SKM-1 treated with dmso at 0.1 percent for 144 hours (cell line): Measurements from ENCODE around the gene ENPP1.
A peak's percentile ranks its signal among the peaks of the same experiment; 100 is the strongest.

Experiments used
- DNase-seq: peaks from one replicate; lab custom pipeline; 2025; ENCODE audit not compliant: unreplicated experiment; lab: John Stamatoyannopoulos, UW

Gene ENPP1

GRCh38 chr6:131807644-131808459 is at the start of gene ENPP1:
TSS of gene ENPP1 (plus strand) at chr6:131808020. CDS start at chr6:131808036, 16 bp downstream.
- DNase-seq: peak; percentile 62

- DNase-seq: no peak
Measured at GRCh38 chr6:131758920-131759319, 48.9 kb upstream of the ENPP1 start.

DNA sequence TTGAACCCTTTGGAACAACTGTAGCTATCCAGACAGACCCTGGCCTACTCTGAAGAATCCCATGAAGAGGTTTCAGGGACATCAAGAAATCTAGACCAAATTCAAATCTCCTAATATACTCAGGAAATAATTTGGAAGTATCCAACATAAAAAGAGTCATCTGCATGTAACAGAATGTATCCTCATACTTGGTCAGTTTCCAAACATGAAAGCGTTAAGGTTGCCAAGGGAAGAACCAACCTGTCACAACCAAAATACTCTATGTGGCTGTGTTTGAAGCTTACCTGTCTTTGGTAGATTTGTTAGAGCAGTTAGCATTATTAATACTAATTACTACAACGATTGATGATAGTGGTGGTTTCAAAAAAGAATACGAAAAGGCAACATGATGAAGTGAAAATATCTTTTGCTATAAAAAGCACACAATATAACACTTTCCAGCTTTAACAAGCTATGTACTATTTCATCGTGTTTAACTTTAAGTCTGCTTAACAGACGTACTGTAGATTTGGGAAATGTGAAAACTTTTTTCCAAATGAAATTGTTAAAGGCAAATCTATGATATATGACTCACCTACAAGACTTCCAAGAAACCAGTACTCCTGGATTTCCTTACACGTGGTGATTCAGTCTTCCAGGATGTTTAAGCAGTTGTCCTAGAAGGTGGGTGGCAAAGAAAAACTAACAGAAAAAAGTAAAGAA is 46.6 kb upstream of the ENPP1 start:
- no peak for DNase-seq

DNA sequence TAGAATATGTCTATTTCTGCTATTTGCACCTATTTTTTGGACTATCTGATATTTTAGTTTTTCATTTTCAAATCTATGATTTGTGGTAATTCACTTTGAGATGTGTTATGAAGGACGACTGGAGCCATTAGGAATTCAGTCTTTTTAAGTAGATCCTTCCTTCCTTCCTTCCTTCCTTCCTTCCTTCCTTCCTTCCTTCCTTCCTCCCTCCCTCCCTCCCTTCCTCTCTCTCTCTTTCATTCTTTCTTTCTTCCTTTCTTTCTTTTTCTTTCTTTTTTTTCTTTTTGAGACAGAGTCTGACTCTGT is 46.1 kb upstream of the ENPP1 start:
- DNase-seq: no peak

DNA sequence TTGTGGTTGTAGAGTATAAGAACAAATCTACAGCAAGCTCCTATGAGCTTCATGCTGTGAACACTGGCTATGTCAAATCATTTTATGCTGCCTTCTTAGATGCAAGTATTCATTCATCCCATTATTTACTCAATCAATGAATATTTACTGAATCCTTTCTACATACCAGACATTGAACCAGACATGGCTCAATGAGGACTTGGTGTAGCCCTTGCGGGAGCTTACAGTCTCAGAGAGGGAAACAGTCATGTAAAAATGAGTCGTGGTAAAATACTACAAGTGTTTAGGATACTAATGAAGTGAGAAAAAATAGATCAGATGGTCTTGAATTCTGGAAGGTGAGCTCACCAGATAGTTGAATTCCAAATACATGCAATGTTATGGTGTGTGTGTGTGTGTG is 44.8 kb upstream of the ENPP1 start:
- DNase-seq: no peak

GRCh38 chr6:131763749-131764148 is 44.1 kb upstream of the ENPP1 start:
- no peak for DNase-seq

- no peak for DNase-seq
Measured at GRCh38 chr6:131764350-131764749, 43.5 kb upstream of the ENPP1 start.

DNA sequence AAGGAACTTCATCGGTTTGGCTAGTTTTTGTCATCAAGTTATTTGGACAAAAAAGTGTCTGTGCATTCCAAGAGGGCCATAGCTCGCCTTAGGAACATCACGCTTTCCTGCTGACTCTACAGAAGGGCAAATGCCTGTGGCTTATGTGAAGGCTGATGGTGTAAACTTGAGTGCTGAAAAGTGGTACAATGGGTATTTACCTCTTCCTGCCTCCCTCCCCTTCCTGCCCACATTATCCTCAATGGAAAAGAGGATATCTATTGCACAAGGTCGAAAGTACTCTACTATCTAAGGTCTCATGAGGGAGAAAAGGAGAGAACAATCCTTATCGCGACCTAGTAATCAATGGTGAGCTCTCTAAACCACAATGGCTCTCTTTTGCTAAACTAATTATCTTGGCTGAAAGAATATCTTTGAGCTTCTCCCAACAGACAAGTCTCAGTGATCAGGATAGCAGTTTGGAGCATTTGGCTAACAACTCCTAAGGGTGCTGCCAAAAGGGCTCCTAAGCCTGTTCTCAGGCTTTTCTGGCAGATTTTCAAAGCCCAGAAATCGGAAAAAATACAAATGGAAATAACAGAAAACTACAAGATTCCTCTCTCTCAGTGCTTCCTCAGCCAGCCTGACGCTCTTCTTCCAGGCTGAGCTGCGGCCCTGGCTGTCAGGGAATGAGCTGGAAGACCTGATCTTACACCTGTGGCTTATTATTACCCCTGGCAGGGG is 42.6 kb upstream of the ENPP1 start:
- no peak for DNase-seq

- no peak for DNase-seq
Measured at GRCh38 chr6:131765804-131766135, 42.0 kb upstream of the ENPP1 start.

- DNase-seq: no peak
Measured at GRCh38 chr6:131766631-131767030, 41.2 kb upstream of the ENPP1 start.

DNA sequence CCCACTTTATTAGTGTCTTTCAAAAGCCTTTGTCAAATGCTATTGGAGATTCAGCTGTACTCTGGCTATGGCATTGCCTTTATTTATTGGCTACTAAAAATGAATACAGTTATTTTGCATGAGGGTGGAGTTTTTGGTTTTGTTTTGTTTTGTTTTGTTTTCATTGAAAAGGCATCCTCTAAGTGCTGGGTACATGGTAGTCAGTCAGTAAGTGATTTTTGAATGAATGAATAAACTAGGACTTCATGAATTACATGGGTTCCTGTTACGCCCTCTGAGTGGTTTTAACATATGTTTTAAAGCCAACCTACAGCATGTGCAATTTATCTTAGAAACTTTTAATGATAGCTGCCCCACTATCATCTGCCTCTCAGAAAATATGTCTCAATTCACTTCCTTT is 38.9 kb upstream of the ENPP1 start:
- no peak for DNase-seq

- DNase-seq: no peak
Measured at GRCh38 chr6:131769385-131770141, 38.3 kb upstream of the ENPP1 start.

DNA sequence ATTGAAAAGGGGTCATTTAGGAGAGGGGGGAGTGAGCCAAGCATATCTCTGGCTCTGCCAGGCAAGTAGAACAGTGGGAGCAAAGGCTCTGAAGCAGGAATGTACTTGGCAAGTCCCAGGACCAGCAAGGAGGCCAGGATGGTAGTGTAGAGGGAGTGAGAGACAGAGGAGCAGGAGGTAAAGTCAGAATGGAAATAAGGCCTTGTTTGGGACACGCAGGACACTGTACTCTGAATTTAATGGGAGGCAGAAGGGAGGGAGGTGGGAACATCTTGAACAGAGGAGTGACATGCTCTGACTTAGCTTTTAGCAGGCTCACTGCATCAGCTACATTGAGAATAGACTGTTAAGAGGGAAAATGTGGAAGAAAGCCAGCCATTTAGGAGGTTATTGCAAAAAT is 37.0 kb upstream of the ENPP1 start:
- DNase-seq: no peak

DNA sequence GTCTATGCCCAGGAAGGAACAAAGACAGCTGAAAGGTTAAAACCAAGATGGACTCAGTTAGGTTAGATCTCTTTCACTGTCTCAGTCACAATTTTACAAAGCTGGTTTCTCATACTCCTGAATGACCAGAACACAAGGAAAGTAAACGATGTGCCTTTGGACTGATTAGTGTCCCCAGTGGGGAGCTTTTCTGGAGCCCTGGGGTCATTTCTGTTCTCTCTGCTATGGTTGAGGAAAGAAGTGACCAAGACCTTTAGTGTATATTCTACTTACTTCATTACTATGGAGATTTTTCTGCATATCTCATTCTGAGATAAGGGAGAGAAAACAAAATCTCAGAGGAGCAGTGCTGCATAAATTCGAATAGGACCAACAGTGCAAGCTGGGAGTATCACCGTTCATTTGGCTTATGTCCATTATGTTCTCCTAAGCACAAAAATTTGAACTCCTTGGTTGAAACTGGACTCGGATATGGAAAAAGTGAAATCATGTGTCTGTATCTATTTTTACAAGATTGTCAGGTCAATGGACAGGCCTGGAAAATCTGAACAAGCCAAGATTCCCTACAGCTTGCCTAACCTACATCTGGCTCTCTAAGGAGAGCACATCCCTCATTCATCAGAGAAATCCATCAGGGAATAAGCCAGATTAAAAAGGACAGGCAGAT is 34.4 kb upstream of the ENPP1 start:
- no peak for DNase-seq

DNA sequence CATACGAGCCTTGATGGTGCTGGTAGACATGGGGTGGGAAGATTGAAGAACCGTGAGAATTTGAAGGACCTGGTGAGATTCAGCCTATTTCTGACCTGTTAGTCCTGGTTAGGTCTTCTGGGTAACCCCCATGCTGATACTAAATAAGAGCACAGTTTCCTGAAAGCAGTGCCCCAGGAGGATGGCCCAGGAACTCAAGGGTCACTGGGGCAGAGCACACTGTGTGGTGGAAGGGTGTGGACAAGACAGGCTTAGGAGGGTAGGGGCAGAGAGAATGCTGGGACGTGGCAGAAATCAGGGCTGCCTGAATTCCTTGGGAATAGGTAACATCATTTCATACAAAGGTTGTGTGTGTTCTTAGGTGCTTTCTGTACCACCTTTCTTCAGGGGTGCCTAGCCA is 31.9 kb upstream of the ENPP1 start:
- no peak for DNase-seq

GRCh38 chr6:131776985-131777384 is 30.8 kb upstream of the ENPP1 start:
- DNase-seq: no peak

GRCh38 chr6:131778169-131778568 is 29.7 kb upstream of the ENPP1 start:
- no peak for DNase-seq

- no peak for DNase-seq
Measured at GRCh38 chr6:131779304-131779703, 28.5 kb upstream of the ENPP1 start.

GRCh38 chr6:131780600-131780999 is 27.2 kb upstream of the ENPP1 start:
- DNase-seq: no peak

GRCh38 chr6:131781687-131782086 is 26.1 kb upstream of the ENPP1 start:
- DNase-seq: no peak

GRCh38 chr6:131782764-131783163 is 25.1 kb upstream of the ENPP1 start:
- DNase-seq: no peak
